HepG2 (cell line): ENCODE measurements around the gene FAM118A. TPM values are rescaled to one million over a fixed set of nuclear protein-coding genes. Genes with fewer than 3 reads are reported as not detected.

Experiments used
- AFF4 ChIP-seq: sonication (generic); formaldehyde crosslinking; IDR thresholded peaks from 2 replicates; pipeline ENCODE4 v1.4.0; 2020; ENCODE audit warnings: missing genetic modification reagents
- AKNA ChIP-seq: sonication (generic); formaldehyde crosslinking; IDR thresholded peaks from 2 replicates; pipeline ENCODE4 v1.4.0; 2020; ENCODE audit warnings: missing genetic modification reagents, borderline replicate concordance
- GZF1 ChIP-seq: sonication (generic); formaldehyde crosslinking; IDR thresholded peaks from 2 replicates; pipeline ENCODE4 v1.5.1; 2020; ENCODE audit warnings: mild to moderate bottlenecking, missing genetic modification reagents
- HDAC1 ChIP-seq: sonication (generic); formaldehyde crosslinking; IDR thresholded peaks from 2 replicates; pipeline ENCODE4 v1.5.1; 2020; ENCODE audit warnings: mild to moderate bottlenecking, missing genetic modification reagents
- NFE2L2 ChIP-seq: fragments of 150-350 bp; IDR thresholded peaks from 2 replicates; pipeline ENCODE4 v1.6.1; 2014; ENCODE audit warnings: low read length
- PHF5A ChIP-seq: IDR thresholded peaks from one replicate; pipeline ENCODE4 v1.6.1; 2018; ENCODE audit warnings: low read depth, missing genetic modification reagents; ENCODE audit not compliant: unreplicated experiment
- RFXAP ChIP-seq: sonication (generic); formaldehyde crosslinking; IDR thresholded peaks from 2 replicates; pipeline ENCODE4 v1.4.0; 2020; ENCODE audit warnings: missing genetic modification reagents, borderline replicate concordance
- RNF2 ChIP-seq: fragments of 450-650 bp; conservative IDR thresholded peaks from 2 replicates; pipeline ENCODE4 v1.6.1; 2016; ENCODE audit warnings: low read depth
- SP5 ChIP-seq: IDR thresholded peaks from 2 replicates; pipeline ENCODE4 v1.6.1; 2016; ENCODE audit warnings: low read depth, borderline replicate concordance
- ZNF274 ChIP-seq: sonication (generic); formaldehyde crosslinking; IDR thresholded peaks from 2 replicates; pipeline ENCODE4 v1.5.1; 2020; ENCODE audit warnings: mild to moderate bottlenecking, missing genetic modification reagents
- ZNF296 ChIP-seq: sonication (generic); formaldehyde crosslinking; conservative IDR thresholded peaks from 2 replicates; pipeline ENCODE4 v1.5.0; 2020; ENCODE audit warnings: mild to moderate bottlenecking, missing genetic modification reagents
- ZNF431 ChIP-seq: sonication (generic); formaldehyde crosslinking; IDR thresholded peaks from 2 replicates; pipeline ENCODE4 v1.9.0; 2022; ENCODE audit warnings: missing genetic modification reagents, low read depth, mild to moderate bottlenecking, borderline replicate concordance
- ZNF652 ChIP-seq: IDR thresholded peaks from 2 replicates; pipeline ENCODE4 v1.6.1; 2016; ENCODE audit warnings: low read depth, borderline replicate concordance
- polyA plus RNA-seq, 8 experiments: library from polyadenylated mRNA; depleted of rRNA in 3 of 8; stranded (reverse) in 7 of 8; unstranded in 1 of 8; fragments of >200 nt; fragmentation: Illumina TruSeq in 4 of 8; extraction: Trizol in 4 of 8; gene quantifications; 2 replicates each; pipeline versions ENCODE4 v1.2.1 to v1.2.3, GENCODE V29; 2011 to 2016; ENCODE audit warnings: low read depth in 4 of 8, missing spikeins in 1 of 8, mixed read lengths in 1 of 8; ENCODE audit not compliant: insufficient read depth in 1 of 8
- total RNA-seq, 5 experiments: library from RNA; depleted of rRNA; stranded (reverse); fragments of >200 nt; fragmentation: Illumina TruSeq; extraction: Trizol; gene quantifications; 2 replicates each; pipeline ENCODE4 v1.2.3, GENCODE V29; 2016; ENCODE audit warnings: low read depth in 1 of 5
- TF ChIP-seq, protein P1 (sequence below): sonication (generic); formaldehyde crosslinking; IDR thresholded peaks from 2 replicates; pipeline ENCODE4 v1.5.1; 2020; ENCODE audit warnings: mild to moderate bottlenecking, missing genetic modification reagents, moderate library complexity
- TF ChIP-seq, protein P2 (sequence below): sonication (generic); formaldehyde crosslinking; IDR thresholded peaks from 2 replicates; pipeline ENCODE4 v1.5.0; 2020; ENCODE audit warnings: missing genetic modification reagents, mild to moderate bottlenecking, borderline replicate concordance

The FAM118A gene
- total and polyA plus RNA-seq, 2 of the 13 experiments (the other 11 are each of a cell fraction or from before 2014, with no cell fraction given): 36.7 to 48.2 TPM

DNA sequence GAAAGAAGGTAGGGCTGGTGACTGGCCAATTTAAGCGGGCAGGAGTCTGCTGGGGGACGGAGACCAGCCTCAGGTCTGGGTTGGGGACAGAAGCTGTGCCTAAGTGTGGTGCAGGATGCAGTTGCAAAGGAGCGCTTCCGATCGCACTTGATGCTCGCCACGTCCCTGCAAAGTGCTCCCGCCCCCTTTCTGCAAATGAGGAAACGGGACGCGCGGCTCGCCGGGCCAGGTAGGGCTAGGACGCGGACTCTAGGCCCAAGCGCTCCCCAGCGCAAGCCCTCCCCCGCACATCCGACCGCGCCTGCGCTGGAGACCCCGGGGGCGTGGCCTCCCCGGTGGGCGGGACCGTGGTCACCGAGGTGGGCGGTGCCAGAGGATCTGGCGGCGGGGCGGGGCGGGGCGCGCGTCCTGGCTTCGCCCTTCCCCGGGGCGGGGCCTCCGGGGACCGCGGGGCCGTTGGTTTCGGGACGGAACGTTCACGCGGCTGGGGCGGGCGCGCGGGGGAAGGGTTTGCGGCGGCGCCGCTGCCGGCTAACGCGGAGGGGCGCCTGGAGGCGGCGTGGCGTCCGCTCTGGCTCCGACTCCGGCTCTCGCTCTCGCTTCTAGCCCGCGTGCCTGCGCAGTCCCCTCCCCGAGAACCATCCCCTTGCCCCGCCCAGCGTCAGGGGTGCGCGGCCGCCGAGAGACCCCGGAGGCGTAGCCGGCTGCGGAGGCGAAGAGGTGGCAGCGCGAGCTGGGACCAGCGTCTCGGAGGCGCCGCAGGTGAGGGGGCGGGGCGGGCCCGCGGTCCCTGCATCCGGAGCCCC, at the start of gene FAM118A (continued):
- TF ChIP-seq AFF4 (CRISPR knock-in tag) (peak; percentile 17; the same call in 1 of the 2 replicates), AKNA (CRISPR knock-in tag) (no peak), PHF5A (CRISPR knock-in tag) (no peak), ZNF296 (CRISPR knock-in tag) (no peak), ZNF274 (CRISPR knock-in tag) (no peak; the same call in 1 of the 2 replicates), NFE2L2 (no peak), RNF2 (no peak), SP5 (CRISPR knock-in tag) (peak; percentile 59), RFXAP (CRISPR knock-in tag) (0 out of 2 replicates have a peak, but pooled peaks have one; percentile 14), ZNF431 (CRISPR knock-in tag) (0 out of 2 replicates have a peak, but pooled peaks have one; percentile 58), ZNF652 (CRISPR knock-in tag) (no peak), HDAC1 (peak; percentile 86), GZF1 (CRISPR knock-in tag) (no peak)
- TF ChIP-seq, protein P1, sequence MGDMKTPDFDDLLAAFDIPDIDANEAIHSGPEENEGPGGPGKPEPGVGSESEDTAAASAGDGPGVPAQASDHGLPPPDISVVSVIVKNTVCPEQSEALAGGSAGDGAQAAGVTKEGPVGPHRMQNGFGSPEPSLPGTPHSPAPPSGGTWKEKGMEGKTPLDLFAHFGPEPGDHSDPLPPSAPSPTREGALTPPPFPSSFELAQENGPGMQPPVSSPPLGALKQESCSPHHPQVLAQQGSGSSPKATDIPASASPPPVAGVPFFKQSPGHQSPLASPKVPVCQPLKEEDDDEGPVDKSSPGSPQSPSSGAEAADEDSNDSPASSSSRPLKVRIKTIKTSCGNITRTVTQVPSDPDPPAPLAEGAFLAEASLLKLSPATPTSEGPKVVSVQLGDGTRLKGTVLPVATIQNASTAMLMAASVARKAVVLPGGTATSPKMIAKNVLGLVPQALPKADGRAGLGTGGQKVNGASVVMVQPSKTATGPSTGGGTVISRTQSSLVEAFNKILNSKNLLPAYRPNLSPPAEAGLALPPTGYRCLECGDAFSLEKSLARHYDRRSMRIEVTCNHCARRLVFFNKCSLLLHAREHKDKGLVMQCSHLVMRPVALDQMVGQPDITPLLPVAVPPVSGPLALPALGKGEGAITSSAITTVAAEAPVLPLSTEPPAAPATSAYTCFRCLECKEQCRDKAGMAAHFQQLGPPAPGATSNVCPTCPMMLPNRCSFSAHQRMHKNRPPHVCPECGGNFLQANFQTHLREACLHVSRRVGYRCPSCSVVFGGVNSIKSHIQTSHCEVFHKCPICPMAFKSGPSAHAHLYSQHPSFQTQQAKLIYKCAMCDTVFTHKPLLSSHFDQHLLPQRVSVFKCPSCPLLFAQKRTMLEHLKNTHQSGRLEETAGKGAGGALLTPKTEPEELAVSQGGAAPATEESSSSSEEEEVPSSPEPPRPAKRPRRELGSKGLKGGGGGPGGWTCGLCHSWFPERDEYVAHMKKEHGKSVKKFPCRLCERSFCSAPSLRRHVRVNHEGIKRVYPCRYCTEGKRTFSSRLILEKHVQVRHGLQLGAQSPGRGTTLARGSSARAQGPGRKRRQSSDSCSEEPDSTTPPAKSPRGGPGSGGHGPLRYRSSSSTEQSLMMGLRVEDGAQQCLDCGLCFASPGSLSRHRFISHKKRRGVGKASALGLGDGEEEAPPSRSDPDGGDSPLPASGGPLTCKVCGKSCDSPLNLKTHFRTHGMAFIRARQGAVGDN (CRISPR knock-in tag): peak; percentile 97
- TF ChIP-seq, protein P2, sequence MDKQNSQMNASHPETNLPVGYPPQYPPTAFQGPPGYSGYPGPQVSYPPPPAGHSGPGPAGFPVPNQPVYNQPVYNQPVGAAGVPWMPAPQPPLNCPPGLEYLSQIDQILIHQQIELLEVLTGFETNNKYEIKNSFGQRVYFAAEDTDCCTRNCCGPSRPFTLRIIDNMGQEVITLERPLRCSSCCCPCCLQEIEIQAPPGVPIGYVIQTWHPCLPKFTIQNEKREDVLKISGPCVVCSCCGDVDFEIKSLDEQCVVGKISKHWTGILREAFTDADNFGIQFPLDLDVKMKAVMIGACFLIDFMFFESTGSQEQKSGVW (CRISPR knock-in tag): no peak
